GM21528 (cell line): ENCODE data around the gene CACNA2D3.

Source experiments
- ATAC-seq: cut with Tn5 transposase; IDR thresholded peaks from one replicate; pipeline ENCODE4 v1.9.1; 2021; ENCODE audit warnings: mild to moderate bottlenecking, moderate library complexity; ENCODE audit not compliant: unreplicated experiment, low FRiP score

Gene CACNA2D3

DNA sequence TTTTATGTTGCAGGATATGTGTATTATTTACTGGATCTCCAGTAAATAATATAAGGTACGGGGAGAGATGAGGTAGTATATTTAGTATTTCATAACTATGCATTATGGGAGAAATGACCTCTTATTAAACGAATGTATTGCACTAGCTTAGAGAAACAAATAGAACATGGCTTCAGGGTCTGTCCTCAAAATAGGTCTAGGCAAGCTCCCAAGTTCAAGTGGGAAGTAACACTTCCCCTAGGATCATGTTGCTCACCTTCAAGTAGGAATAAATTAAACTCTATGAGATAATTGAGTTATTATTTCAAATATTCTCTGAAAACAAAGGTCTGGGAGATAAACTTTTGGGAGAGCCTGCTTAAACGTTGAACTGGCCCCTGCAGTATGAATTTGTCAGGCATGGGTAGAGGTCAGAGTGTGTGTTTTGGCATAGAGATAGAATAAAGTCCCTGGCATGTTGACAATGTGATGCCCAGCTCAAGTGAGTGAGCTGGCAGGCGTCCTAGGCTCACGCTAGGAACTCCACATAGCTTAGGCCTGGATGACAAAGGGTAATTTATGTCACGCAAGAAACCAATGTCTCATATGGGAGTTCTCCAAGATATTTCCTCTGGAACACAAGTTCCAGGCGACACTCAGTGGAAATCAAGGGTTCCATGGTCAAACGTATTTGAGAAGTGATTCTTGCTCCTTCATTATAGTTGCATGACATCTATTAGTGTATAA, 236.8 kb downstream of the CACNA2D3 start:
- no peak for ATAC-seq

DNA sequence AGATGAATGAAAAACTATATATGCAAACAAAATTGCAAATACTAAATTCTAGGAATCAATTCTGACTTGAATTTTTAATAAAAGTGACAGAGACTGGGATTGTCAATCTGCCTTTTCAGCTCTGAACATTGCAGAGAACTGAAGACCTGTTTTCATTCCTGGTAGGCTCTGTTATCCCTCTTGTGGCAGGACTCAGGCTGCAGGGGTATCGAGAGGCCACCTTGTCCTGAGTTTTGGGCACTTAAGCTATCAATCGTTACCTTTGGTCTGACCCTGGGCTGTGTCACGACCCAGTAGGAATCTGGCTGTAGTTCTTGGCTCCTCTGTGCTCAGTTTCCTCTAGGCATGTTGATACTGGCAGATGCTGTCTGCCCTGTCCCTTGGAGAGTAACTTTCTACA, 238.0 kb downstream of the CACNA2D3 start:
- no peak for ATAC-seq

DNA sequence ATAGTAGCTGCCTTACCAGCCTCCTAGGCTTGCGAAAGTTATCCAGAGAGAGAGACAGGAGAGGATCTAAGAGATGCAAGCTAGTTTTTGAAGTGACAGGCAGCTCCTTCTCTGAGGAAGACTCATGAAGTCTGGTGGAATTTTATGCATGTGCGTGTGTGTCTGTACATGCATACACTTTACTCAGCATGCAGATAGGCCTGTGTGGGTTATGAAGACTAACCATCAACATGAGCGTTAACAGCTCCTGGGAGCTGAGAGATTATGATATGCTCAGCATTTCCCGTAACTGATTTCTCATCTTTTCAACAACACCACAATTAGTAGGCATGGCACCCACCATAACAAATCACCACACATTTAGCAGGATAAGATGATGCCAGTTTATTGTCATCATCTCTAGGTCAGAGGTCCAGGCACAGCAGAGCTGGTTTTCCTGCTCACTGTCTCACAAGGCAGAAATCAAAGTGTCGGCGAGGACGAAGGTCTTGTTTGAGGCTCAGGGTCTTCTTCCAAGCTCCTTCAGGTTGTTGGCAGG, 239.5 kb downstream of the CACNA2D3 start:
- no peak for ATAC-seq

DNA sequence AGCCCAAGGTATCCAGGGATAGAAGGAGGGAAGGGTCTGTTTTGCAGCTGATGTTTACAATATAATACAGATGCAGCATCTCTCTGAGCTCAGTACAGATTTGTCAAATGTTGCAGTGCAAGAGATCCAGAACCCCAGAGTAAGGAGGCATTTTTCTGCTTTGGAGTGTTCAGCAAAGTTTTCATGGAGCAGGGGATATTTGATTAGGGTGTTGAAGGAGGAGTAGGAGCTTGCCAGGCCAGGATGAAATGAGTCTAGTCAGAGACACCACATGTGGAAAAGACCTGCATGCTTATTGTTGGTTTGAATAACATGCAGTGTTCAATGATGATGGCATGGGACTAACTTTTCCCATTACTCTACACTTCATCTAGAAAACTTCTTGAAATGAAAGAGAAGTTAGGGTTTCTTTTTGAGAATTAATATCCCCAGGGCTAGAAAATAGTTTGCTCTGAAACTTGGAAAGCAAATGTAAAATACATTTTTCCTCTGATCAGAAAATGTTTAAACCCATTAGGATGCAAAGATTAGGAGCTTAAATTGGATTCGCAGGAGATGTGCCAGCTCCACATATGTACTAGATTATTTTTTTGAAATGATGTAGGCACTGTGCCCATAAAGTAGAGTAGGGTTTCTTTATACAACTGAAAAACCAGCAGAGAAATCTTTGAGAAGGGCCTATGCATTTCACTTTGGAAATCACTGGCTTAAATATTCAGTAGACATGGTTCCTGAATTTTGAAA, 243.8 kb downstream of the CACNA2D3 start:
- ATAC-seq: no peak

DNA sequence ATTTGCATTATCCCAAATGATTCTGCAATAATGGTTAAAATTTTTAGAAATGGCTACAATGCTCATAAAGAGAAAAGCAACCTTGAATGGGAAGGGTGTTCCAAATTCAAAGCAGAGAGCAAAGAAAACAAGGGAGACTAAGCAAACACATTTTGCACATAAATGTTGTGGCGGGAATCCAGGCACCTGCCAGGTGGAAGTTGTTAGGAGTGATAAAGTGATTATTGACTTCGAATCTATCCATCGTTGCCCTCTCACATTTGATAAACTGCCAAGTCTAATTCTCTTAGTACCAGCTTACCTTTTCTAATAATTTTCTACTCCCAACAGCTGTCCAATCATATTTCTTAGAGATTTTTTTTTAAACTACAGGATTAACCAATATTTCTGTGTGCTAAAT, 244.5 kb downstream of the CACNA2D3 start:
- ATAC-seq: no peak

DNA sequence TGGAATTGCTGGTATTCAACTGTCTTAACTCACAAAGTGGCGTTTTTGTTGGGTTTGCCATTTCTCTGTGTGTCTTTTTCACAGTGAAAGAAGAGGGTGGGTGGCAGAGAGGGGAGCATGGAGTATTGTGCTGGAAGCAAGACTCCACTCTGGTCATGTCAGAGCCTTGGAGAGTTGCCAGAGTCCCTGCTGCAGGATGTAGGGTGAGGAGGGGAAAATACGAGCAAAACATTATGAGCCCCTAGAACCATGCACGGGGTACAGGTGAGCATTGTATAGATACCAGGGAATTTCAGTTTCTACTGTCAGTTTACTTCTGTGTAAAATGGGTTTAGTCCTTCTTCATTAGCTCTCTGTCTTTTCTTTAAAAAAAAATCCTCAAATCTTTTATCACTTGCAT, 249.9 kb downstream of the CACNA2D3 start:
- no peak for ATAC-seq

DNA sequence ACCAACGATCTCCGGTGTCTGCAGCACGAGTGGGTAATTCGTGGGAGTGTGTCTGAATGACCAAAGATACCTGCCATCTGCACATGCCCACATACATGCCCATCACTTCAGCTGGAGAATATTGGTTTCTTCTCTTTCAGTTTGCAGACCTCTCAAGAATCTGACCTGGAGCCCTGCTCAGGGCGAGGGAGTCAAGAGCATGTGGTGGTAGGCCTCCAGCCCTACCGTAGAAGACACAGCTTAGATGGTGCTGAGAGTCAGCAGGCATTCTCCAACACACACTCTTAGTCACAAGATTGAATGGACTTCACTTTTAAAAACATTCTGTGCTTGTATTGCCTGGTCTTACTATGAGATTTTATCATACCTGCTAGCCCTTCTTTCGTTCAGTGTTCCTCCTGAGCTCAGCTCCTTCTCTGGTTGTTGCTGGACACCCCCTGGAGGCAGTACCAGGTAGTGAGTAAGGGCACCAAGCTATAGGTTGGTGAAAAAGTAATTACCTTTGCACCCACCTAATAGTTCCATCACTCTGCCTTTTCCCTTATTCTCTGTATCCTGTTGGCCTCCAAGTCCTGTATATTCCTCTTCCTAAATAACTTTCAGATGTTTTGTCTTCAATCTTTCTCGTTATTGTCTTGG, 252.0 kb downstream of the CACNA2D3 start:
- no peak for ATAC-seq

DNA sequence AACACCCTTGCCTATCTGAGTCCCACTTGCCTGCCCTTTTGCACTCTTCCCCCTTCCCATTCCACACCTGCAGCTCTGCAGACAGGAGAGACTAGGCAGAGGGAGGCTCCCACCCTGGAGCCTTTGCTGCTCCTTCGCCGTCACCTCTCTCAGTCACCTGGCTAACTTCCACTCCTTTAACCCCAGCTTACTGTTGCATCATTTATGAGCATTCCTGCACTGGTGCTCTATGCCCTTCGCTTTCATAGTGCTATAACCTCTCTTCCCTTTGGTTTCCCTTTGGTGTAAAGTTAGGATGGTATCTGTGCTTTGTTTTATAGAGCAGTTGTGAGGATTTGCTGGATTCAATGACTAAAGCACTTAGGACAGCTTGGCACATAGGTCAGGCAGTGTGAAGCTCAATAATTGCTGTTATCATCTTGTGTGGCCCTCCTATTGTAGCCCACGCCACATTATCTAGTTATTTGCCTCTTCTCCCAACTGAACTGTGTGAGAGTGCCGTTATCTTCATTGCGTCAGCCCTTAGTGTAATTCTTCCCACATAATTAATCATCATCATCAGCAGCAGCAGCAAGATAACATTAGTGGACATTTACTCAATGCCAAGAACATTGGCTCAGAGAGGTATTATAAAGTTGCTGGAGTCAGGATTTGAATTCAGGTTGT, 253.9 kb downstream of the CACNA2D3 start:
- no peak for ATAC-seq

DNA sequence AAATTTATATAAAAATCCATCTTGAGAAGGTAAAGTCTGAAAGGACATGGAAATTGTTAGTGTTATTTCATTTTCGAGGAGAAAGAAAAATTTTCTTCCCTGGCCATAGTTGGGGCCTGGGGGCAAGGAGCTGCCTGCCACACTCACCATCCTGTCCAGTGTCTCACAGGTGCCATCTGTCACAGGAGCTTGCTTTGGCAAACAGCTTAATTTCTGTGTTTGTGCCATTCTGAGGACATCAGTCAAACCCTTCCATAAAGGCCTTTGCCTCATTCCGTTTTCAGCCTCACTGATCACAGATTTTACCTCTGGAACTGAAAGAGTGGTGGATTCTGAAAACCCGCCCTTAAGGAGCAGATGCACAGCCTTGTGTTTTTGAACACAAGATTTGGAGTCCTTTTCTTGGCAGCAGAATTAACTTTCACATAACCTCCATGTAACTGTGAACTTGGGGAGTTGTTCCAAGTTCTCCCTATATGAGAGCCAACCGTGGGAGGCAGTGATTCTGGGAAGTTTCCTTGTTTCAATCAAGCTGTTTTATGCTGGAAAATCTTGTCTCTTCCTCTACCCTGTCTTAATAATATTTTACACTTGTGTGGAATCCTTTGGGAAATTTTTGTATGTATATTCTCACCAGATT, 254.7 kb downstream of the CACNA2D3 start:
- no peak for ATAC-seq

DNA sequence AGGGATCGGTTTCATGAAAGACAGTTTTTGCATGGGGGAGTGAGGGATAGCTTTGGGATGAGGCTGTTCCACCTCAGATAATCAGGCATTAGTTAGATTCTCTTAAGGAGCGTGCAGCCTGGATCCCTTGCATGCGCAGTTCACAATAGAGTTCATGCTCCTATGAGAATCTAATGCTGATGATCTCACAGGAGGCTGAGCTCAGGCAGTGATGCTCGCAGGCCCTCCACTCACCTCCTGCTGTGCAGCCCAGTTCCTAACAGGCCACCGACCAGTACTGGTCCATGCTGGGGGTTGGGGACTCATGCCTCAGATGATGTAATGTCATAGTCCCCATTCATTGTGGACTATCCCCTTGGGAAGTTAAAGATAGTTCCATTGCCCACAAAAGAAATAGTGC, 255.8 kb downstream of the CACNA2D3 start:
- ATAC-seq: no peak

DNA sequence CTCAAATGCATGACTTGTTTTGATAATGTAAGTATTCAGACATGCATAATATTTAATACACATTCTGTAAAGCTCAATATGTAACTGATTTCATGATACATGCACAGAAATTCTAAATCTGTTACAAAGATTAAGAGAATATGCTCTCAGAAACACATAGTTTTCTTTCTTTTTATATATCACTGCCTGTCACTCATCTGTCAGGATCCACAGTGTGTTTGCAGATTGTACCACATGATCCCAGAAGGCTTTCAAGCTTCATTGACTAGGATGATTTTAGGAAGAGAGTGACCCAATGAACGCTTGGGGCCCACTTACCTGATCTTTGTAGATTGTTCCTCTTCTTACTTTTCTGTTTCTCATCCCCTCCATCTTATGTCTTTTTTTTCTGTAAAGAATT, 261.9 kb downstream of the CACNA2D3 start:
- no peak for ATAC-seq

DNA sequence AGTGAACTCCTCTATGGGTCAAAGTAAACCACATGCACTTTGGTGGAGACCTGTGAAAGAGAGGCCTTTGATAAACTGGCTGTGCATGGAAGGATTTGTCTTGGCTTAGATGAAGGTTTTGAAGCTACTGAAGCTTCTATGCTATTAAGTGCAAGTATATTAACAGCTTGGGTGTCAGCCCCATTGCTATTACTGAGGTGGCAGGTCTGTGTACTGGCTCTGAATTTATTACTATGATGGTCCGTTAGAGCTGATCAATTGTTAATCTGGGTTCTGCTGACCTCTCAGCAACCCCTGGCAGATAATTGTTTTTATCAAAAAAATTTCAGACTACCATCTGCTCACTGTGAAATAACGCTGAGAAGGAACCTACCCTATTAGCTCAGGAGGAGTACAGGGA, 268.2 kb downstream of the CACNA2D3 start:
- no peak for ATAC-seq

DNA sequence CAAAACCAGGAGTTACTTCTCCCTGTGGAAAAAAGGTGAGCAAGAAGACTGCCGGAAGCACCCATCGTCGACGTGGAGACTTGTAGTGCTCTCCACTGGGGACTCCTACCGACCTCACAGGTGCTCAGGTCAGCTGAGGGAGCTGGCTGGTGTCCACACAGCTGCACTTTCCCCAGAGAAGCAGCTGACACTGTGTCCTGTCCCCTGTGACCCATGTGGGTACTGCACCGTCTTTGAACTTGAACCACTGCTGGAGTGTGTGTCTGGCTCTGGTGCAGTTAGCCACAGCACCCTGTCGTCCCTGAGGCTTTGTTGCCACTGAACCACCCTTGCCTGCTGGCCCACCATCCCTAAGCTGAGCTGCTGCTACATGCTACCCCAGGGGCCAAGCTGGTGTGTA, 270.8 kb downstream of the CACNA2D3 start:
- ATAC-seq: no peak

DNA sequence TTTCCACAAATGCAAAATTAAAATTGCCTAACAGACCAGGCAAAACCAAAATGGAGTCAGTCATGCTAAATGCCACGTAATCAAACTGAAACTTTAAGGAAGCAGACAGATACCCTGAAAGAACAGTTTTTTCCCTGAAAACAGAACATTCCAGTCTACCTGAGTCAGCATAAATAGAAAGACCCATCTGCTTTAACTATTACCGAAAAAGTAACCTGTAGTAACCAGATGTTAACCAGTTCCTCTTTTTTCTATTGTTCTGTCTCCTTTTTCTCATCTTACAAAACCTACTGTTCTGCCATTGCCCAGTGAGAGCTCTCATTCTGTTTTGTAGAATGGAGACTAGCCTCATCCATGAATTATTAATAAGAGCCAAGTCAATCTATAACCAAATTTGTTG, 286.0 kb downstream of the CACNA2D3 start:
- no peak for ATAC-seq

DNA sequence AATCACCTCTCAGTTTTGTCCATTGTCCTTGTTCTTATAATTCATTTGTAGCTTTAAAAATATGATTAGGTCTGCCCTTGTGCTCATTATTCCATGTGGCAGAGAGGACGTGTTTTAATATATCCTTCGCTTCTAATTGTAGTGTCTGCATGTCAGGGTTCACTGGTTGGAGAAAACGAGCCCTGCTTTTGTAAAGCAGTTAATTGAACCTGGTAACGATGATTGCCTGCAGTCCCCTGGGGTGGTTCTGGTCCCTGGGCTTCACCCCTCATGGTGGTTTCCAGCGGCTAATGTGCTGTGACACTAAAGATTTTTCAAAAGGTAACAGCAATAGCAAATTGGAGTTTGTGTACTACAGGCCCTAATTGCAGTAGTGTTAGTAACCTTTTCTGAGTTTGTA, 299.6 kb downstream of the CACNA2D3 start:
- ATAC-seq: no peak

DNA sequence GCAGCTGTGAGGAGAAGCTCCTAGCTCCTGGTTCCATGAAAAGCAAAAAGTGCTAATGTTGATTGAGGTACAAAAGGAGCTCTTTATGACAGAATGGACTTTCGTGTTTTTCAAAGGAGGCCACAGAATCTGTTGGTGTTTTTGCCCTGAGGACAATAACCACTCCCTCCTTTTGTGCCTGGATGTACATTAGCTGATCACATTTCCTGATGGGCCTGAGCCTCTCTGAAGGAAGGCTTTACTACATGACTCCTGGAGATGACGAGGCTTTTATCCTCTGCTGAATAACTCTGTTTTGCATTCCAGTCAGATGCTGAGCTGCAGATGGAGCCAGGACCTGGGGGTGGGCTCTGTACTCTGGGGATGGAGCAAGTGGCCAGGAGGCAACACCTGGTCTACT, 301.9 kb downstream of the CACNA2D3 start:
- no peak for ATAC-seq

DNA sequence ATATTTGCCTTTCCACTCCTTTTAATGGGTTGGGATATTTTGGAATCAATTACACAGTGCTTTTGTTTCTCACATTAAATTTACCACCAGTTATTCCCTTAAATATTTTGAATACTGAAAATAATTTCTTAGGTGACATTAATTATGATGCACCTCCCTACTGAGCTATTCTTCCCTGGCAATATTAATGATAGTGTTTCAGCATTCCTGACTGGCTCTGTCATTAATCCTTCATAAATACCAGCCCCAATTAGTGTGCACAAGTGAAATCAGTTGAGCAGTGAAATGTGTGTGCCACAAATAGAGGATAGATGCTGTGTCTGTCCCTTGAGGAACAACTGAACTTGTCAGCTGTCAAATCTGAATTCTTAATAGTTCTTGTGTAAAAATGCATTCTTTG, 304.0 kb downstream of the CACNA2D3 start:
- ATAC-seq: no peak

DNA sequence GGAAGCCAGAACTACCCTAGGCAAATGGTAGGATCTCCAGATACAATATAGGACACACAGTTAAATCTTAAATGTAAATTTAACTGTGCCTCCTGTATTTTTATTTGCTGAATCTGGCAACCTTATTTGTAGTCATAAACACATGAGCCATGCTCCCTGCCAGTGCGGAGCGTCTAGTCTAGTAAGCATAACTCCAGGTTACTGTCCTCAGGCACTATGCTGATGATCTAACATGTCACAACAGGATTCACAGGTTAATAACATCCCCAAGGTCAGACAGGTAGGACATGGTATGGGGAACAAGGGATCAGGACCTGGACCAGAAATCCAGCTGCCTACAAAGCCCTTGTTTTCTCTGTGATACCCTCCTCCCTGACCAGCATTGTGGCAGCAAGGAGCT, 305.1 kb downstream of the CACNA2D3 start:
- ATAC-seq: no peak

DNA sequence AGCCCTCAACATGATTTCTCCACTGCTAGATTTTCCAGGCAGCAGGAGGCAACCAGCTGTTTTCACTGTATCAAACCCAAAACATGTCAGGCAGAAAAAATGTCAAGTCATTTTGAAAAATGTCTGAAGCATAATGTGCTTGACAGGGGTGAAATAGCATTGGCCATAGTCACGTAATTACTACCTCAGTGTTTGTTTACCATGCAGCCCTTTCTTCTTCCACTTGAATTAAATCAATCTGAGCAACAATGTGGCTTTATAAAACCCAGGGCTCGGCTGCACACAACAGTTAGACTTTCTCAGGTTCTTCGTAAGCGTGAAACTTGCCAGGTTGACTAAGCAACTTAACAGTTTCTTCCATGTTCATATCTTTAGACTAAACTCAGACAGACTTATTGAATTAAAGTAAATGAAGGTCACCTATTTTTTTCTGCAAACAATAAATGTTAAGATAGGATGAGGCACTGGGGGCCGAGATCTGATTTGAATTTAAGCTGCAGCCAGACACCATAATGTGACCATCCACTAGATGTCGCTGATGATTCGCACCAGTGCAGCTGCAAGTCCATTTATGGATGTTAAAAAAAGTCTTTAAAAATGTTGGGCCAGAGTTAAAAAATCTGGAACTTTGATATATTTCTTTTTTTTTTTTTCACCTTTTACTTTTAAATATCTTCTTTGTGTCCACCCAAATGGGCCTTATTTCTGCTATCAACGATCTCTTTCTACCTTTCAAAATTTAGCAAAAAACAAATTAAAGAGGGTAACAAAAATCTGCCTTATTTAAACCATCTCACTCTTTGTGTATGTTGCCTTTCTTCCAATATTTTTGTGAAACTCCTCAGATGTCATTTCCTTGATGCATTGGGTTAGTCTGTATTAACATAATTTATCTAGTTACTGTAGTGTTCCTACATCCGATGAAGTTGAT, 305.9 kb downstream of the CACNA2D3 start:
- no peak for ATAC-seq
